SW480 (cell line): Measurements from ENCODE around the gene RPL11.
"Not testable (repeated sequence)": the region's sequence is repeated elsewhere in the genome, so short reads cannot be mapped to it uniquely, and the experiment has no call there.

ENCODE experiments used
- DNase-seq: peaks from one replicate; pipeline ENCODE4 v3.0.0-alpha.2; 2016; ENCODE audit warnings: low spot score

Gene RPL11

GRCh38 chr1:23691499-23692307, at the start of gene RPL11:
Gene RPL11, plus strand, starts transcription at chr1:23691806. Its CDS starts 18 bp downstream, at chr1:23691824.
- peak; percentile 96 for DNase-seq

GRCh38 chr1:23643736-23644554, 47.7 kb upstream of the RPL11 start:
- DNase-seq, result no peak

- DNase-seq, result no peak
These were observed 47.1 kb upstream of the RPL11 start for GRCh38 chr1:23644555-23644866.

GRCh38 chr1:23645338-23645737, 46.3 kb upstream of the RPL11 start:
- DNase-seq, result no peak

- DNase-seq, result no peak
These were observed 45.5 kb upstream of the RPL11 start for GRCh38 chr1:23646091-23646490.

- DNase-seq, result no peak
These were observed 45.1 kb upstream of the RPL11 start for GRCh38 chr1:23646541-23646940.

- DNase-seq, result no peak
These were observed 43.0 kb upstream of the RPL11 start for GRCh38 chr1:23648576-23648975.

- DNase-seq, result not testable (repeated sequence)
These were observed 42.4 kb upstream of the RPL11 start for GRCh38 chr1:23649157-23649556.

GRCh38 chr1:23650344-23650990, 41.1 kb upstream of the RPL11 start:
- DNase-seq, result no peak

GRCh38 chr1:23651069-23651808, 40.4 kb upstream of the RPL11 start:
- DNase-seq, result no peak

GRCh38 chr1:23657659-23658275, 33.8 kb upstream of the RPL11 start:
- DNase-seq, result no peak

- no peak for DNase-seq
These were observed 30.9 kb upstream of the RPL11 start for GRCh38 chr1:23660671-23661070.

GRCh38 chr1:23661887-23662286, 29.7 kb upstream of the RPL11 start:
- DNase-seq, result no peak

GRCh38 chr1:23664837-23665795, 26.5 kb upstream of the RPL11 start:
- DNase-seq, result no peak

- DNase-seq, result no peak
These were observed 24.2 kb upstream of the RPL11 start for GRCh38 chr1:23667411-23667810.

- DNase-seq, result no peak
These were observed 20.9 kb upstream of the RPL11 start for GRCh38 chr1:23670709-23671108.

GRCh38 chr1:23673086-23673813, 18.4 kb upstream of the RPL11 start:
- peak; percentile 60 for DNase-seq

- DNase-seq, result no peak
These were observed 11.8 kb upstream of the RPL11 start for GRCh38 chr1:23679815-23680214.

GRCh38 chr1:23682946-23683345, 8.7 kb upstream of the RPL11 start:
- DNase-seq, result no peak

GRCh38 chr1:23684415-23684814, 7.2 kb upstream of the RPL11 start:
- DNase-seq, result no peak
